Stimulated activated CD8-positive, alpha-beta memory T cell treated with anti-CD3 and anti-CD28 coated beads, Interleukin-12 subunit alpha, Interleukin-12 subunit beta, amount 100 ng/mL, for 4 hours (primary cell): ENCODE data around the gene CCDC85C.
"Not testable (repeated sequence)": the region's sequence is repeated elsewhere in the genome, so short reads cannot be mapped to it uniquely, and the experiment has no call there.

Source experiments
- DNase-seq: peaks from one replicate; pipeline ENCODE4 v3.0.0-alpha.2; 2020; ENCODE audit warnings: low read depth

CCDC85C gene

DNA sequence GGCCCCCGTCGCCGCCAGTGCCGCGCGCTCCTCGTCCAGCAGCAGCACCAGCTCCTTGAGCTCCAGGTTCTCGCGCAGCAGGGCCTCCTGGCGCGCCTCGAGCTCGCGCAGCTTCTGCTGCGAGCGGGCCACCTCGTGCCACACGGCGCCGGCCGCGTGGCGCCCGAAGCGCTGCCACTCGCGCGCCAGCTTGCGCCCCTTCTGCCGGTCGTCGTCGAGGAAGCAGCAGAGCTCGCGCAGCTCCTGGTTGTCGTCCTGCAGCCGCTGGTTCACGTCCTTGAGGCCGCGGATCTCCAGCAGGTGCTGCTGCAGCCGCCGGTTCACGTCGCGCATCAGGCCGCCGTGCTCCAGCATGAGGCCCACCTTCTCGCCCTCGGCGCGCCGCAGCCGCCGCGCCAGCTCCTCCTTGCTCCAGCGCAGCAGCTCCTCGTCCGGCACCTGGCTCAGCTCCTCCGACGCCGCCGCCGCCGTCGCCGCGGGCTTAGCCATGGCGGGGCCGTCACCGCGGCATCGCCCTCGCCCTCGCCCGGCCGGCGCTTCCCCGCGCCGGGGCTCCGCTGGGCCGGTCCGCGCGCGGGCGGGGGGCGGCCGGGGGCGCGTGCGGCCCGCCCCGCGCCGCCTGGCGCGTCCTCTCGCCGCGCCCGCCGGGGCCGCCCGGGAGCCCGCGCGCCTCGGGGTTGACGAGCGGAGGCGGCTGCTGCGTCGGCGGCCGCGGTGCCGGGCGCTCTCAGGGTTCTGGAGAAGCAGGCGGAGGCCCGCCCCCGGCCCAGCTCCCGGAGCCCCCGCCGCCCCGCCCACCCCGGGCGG, at the start of gene CCDC85C:
CCDC85C (minus strand) TSS at position 737 of the 807 bp plus-strand sequence; CDS start at position 489, 248 bp downstream.
- DNase-seq, result peak; percentile 24

DNA sequence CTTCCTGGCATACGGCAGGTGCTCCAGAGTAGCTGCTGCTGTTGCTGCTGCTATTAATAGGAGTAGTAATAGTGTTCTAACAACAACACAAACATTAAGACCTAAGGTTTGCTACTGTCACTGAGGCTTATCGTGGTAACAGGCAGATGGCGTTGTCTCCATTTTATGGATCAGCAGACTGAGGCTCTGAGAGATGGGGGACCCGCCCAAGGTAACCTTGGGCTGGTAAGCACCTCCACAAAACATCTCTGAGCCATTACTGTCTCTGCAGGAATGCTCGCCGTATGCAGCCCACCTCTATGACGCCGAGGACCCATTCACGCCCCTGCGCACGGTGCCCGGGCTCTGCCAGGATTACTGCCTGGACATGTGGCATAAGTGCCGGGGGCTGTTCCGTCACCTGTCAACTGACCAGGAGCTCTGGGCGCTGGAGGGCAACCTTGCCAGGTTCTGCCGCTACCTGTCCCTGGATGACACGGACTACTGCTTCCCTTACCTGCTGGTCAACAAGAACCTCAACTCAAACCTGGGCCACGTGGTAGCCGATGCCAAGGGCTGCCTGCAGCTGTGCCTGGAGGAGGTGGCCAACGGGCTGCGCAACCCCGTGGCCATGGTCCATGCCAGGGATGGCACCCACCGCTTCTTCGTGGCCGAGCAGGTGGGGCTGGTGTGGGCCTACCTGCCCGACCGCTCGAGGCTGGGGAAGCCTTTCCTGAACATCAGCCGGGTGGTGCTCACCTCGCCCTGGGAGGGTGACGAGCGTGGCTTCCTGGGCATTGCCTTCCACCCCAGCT, 48.1 kb upstream of the CCDC85C start:
- no peak for DNase-seq

DNA sequence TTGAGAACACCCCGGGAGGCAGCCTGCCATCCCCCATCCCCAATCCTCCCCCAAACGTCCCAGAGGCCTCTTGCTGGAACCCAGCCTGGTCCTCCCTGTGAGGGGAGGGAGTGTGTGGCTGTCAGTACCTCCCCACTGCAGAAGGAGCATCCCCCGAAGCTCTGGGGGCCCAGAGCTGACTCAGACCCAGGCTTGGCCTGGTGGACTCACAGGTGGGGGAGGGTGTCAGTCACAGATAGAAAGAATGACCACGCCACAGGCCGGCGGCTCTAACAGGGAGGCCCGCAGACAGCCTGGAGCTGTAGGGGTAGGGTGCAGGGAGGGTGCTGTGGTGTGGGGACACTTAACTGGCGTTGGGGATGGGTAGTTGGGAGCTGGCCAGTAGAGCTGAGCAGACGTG, 46.2 kb upstream of the CCDC85C start:
- DNase-seq, result no peak

DNA sequence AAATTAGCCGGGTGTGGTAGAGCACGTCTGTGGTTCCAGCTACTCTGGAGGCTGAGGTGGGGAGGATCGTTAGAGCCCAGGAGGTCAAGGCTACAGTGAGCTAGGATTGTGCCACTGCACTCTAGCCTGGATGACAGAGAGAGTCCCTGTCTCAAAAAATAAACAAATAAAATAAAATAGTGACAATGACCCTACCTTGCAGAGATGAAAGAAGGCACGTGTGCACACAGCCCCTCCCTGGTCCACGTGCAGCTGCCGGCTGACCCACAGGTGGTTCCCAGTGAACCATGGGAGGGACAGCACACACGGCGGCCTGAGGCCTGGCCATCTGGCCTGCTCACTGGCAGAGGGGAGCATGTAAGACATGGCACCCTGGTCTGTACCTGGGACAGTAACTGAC, 45.6 kb upstream of the CCDC85C start:
- no peak for DNase-seq

DNA sequence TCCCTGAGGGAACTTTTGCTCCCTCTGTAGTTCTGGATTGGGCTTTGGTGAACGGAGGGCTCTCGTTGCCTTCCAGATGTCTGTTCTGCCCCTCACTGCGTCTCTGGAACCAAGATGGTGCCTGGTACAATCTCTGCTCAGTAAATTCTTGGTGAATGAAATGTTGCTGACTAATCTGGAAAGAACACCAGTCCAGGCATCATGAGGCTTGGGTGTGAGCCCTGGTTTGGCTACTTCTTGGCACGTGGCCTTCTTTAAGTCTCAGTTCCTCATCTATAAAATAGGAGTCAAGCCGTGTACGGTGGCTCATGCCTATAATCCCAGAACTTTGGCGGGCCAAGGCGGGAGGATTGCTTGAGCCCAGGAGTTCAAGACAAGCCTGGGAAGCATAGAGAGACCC, 45.2 kb upstream of the CCDC85C start:
- no peak for DNase-seq

DNA sequence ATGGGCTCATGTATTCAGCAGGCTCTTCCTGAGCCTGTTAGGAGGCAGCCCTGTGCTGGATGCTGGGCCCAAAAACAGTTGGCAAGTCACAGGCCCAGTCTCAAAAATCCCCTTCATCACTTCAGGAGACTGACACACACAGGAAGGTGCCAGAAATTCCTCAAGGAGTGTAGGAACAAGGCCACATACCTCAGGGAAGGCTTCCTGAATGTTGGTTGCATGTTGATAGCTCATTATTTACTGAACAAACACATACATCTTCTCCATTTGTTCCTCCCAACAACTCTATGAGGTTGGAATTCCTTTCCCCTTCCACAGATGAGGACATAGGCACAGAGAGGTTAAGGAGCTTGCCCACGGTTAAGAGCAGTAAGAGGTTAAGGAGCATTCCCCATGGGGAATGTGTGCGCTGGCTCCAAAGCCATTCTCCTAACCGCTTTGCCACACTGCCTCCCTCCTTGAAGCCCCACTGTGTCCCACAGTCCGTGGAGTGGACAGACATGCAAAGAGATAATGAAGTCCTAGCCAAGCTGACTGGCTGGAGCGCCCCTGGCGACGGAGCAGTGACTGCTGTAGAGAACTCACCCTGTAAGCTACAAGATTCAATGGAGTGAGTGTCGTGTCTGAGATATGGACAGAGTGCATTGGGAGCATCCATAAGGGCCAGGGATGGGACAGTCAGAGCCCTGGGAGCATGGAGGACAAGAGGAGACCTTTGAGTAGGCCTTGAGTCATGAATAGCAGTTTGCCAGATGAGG, 44.2 kb upstream of the CCDC85C start:
- no peak for DNase-seq

DNA sequence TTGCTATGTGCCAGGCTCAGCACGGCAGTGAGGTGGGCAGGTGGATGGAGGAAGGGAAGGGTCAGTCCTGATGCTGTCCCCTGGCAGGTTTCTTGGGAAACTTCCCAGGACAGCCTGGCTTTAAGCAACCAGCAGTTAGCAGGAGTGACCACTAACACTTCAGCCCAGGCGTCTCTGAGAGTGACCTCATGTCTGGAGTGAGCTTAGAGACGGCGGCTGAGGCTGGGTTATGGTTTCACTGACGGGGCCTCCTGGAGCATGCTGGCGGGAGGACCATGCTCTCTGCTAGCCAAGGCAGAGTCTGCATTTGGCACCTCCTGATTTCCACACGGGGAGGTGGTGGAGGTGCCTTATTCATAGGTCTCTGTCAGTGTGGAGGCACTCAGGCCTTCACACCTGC, 43.4 kb upstream of the CCDC85C start:
- no peak for DNase-seq

DNA sequence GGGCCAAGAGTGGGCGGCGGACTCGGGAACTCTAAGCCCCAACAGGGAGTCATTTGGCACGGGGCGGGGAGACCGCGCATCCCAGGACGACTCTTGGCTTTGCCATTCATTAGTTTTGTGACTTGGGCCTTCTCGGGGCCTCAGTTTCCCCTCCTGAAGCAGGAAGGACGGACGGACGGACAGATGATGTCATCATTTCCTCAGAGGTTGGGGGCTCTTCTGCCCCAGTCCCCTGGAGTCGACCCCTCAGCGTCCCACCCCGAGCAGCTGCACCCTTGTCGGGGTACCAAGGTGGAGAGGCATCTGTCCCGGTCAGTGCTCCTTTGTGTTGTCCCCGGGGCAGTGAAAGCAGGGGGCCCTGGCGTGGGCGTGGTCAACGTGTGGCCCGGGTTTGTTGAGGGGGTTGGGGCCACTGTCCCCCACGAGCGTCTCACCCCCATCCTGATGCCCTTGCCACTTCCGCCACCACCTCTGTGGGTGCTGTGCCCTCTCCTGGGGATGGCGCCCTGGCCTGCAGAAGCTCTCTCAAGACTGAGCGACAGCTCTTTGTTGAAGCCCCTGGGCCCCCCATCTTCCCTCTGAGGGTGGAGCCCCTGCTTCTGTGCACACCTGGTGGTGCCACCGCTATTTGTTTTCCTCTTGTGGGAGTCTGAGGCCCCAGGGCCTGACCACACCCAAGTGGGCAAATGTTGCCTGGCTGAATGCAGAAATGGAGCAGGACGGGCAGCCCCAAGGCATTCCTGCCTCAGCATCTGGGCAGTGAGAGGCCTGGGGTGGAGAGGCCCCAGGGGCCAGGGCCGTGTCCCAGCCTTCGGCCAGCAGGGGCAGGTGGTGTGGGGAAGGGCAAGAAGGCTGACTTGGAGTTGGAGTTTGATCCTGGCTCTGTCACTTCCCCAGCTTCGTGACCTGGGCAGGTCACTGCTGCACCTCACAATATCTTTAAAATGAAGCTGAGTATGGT, 41.8 kb upstream of the CCDC85C start:
- DNase-seq, result no peak

DNA sequence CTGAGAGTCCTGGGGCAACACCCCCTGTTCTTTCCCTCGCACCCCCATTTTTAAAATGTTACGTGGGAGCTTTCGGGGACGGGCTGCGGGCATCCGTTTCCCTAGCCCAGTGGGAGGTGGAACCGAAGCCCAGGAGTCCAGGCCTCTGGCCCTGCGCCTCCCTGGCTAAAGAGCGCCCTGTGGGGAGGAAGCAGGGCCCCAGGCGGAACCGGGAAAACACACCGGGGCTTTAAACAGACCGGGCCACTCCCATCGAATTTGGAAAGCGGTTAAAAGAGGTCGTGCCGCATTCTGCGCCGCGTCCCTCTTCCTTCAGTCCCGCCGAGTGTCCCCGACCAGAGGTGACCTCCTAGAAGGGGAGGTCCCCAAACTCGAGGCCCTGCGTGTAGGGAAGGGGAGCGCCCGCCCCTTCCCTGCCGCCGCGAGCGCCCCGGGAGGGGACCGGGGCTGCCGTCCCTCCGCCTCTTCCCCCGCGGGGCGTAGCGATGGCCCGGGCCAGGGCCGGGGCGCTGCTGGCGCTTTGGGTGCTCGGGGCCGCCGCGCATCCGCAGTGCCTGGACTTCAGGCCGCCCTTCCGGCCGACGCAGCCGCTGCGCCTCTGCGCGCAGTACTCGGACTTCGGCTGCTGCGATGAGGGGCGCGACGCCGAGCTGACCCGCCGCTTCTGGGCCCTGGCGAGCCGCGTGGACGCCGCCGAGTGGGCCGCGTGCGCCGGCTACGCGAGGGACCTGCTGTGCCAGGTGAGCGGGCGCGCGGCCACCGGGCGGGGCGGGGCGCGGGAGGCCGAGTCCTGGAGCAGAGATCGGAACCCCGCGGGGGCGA, 40.9 kb upstream of the CCDC85C start, which contains the start of gene HHIPL1:
HHIPL1 (plus strand) TSS at position 407 of the 822 bp plus-strand sequence; CDS start at position 486, 79 bp downstream.
- no peak for DNase-seq

DNA sequence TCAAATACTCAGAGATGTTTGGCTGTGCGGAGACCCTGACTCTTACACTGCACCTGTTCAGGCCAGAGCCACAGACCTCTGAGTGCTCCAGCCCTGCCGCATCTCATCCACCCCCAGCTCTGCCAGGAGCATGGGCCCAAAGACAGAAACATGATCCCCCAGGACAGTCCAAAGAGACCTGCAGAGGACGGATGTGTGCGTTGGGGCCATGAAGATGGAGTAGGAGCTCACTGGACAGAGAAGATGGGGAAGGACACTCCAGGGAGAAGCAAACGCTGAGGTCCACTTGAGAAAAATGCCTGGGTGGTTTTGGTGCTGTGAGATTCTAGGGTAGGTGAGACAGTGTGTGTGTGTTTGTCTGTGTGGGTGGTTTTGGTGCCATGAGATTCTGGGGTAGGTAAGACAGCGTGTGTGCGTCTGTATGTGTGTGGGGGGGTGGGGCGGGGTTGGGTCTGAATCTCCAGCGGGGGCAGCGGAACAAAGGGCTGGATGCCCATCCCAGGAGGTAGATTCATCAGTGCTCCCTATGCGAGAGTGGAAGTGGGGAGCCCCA, 40.1 kb upstream of the CCDC85C start:
- no peak for DNase-seq

DNA sequence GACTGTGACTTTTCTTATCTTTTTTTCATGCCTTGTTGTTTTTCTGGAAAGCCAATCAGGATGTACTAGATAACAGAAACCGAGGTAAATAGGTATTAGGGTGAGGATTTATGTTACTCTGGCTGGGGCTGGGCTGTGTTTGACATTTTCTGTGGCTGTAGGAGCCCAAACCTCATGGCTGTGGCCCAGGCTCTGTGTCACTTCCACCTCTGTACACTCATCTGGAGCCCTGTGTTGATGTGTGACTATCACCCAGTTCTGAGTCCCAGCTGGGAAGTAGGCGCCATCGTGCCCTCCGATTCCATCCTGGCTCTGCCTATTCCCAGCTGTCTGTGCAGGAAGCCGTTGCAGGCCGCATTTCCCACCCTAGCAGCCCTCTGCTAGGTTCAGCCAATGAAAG, 39.3 kb upstream of the CCDC85C start:
- DNase-seq, result no peak

DNA sequence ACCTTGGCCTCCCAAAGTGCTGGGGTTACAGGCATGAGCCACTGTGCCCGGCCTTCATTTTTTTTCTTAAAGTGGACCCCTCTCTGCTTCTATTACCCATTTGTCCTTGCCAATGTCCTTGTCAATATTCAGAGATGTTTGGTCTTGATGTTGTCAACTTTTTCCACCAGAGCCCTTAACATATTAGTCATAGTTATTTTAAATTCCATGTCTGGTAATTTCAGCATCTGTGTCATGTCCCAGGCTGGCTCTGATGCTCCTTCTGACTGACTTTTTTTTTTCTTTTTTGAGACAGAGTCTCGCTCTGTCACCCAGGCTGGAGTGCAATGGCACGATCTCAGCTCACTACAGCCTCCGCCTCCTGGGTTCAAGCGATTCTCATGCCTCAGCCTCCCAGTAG, 38.8 kb upstream of the CCDC85C start:
- DNase-seq, result not testable (repeated sequence)

DNA sequence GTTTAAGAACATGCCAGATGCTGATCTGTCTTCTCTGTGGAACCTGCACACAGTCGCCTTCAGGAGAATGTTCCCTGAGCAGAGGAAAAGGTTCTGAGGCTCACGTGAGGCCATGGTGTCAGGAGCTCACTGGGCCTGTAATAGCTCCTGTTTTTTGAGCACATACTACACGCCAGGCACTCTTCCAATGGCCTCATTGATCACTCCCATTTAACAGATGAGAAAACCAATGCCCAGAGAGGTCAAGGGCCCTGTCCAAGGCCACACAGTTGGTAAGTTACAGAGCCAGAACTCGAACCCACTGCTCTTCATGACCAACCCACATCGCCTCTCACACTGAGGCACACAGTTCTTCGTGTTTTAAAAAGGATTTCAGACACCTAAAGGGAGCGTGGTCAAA, 33.6 kb upstream of the CCDC85C start:
- no peak for DNase-seq

DNA sequence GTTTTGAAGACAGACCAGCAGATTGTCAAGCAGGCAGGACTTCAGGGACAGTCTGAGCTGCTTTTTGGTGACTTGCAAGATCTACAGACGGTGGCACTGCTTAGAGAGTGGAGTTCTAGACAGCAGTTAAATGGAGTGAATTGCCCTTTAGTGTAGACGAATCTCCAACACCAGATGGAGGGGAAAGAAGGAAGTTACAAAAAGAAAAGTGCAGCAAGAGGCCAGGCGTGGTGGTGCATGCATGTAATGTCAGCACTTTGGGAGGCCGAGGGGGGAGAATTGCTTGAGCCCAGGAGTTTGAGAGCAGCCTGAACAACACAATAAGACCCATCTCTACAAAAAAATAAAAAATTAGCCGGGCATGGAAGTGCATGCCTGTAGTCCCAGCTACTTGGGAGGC, 32.5 kb upstream of the CCDC85C start:
- no peak for DNase-seq

DNA sequence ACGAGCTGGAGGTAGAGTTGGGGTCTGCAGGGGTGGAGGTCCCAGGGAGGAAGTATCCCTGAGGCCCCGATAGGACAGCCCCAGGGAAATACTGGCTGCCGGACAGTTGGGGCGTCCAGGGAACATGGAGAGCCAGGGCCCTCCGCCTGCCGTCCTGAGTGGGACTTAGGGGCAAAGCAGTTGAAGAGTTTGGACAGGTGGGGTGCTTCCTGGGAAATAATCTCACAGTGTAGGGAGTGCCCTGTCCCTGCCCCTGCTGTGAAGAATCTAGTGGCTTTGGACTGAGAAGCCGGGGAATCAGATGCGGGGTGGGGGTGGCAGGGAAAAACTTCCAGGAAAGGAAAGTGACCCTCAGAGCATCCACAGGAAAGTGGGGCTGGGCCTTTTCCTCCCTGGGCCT, 31.1 kb upstream of the CCDC85C start:
- no peak for DNase-seq

DNA sequence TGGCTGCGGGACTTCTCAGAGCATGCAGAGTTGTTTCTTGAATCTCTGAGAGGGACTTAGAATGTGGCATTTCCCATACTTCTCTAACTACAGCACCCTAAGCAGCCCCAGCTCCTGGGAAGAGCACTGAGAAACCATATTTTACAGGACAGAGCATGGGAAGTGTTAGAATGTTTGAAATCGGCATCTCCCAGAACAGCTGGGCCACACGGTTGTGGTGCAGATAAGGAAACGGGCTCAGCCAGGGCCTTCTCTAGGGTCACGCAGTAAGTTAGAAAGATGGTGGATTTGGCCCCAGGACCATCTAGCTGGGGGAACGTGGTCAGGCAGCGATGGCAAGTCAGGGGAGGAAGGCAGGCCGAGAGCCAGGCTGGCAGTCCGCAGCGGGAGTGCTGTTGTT, 30.4 kb upstream of the CCDC85C start:
- no peak for DNase-seq

DNA sequence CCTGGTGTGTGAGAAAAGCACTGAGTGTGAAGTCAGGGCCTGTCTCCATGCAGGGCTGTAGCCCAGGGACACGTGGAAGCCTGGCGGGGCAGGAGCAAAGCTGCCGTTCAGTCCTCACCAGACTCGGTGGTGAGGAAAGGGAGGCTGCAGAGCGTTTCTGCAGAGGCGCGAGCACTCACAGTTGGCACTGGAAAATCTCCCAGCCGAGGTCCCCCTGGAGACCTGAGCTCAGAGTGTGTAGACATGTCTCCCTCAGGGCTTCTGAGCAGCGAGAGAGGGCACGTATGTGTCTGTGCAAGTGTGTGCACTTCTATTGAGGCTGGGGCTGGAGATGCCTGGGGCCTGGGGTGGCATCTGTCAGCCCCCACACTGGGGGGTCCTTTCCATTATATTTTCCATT, 29.9 kb upstream of the CCDC85C start:
- no peak for DNase-seq

DNA sequence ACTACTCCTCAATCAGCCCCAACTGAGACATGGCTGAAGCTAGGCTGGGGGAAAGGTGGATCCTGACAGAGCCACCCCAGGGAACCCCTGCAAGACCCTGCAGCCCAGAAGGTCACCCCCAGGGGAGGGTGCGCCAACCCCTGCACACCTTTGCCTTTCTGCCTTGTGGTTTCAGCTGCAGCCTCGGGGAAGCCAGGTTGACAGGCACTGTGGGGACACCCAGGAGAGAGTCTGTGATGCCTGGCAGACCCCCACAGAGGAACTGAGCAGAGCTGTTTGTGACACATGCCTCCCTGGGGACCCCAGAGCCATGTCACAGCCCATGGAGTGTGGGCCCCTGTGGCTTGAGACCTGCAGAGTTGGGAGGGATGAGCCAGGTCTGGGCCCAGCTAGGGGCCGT, 29.1 kb upstream of the CCDC85C start:
- DNase-seq, result no peak

DNA sequence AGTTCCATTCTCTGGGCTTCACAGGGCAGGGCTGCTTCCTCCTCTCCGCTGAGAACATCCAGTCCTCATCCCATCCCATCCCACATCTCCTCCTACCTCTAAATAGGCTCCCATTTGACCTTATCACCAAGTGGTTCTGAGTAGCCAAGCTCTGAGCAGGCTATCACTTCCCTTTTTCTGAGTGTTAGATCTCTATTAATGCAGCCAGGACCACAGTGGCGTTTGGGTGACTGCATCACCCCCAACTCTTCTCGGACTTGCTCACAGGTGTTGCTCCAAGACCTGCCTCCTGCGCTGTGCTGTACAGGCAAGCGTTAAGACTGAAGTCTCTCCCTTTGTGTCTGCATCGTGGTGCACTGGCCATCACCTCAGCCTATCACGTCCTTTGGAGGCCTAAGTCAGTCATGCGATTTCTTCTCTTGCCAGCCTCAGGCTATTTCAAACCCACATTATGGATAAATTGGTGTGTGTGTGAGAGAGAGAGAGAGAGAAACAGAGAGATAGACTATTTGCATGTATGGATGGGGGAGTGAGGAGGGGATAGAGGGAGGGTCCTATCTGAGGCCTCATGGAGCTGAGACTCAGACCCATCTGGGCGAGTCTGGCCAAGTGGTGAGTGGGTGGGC, 28.5 kb upstream of the CCDC85C start:
- DNase-seq, result no peak

DNA sequence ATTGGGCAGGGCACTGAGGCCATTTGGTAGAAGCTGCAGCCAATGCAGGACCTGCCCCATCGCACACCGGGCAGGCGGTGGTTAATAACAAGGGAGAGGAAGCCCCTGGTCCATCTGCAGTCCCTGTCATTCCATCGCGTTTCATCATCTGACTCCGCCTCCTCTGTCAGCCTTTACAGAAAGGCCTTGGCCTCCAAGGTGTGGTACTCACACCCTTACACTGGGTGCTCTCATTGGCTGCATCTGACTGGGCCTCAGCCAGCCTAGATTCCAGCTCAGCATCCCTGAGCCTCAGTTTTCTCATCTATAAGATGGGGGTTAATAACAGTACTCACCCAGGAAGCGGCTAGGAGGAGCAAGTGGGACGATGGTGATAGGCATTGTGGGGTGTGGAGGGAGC, 26.2 kb upstream of the CCDC85C start:
- no peak for DNase-seq
